BLaER1 (cell line): ENCODE data around the gene CH25H.
A peak's percentile ranks its signal among the peaks of the same experiment; 100 is the strongest.
"Not testable (repeated sequence)": the region's sequence is repeated elsewhere in the genome, so short reads cannot be mapped to it uniquely, and the experiment has no call there.

ENCODE experiments used
- H3K27ac ChIP-seq: shearing (Covaris generic); formaldehyde crosslinking; 2 replicates; pipeline ENCODE4 v1.8.1; 2022
- H3K27me3 ChIP-seq: shearing (Covaris generic); formaldehyde crosslinking; 2 replicates; pipeline ENCODE4 v1.8.1; 2022
- H3K36me3 ChIP-seq: shearing (Covaris generic); formaldehyde crosslinking; 2 replicates; pipeline ENCODE4 v1.8.1; 2022
- H3K4me1 ChIP-seq: shearing (Covaris generic); formaldehyde crosslinking; 2 replicates; pipeline ENCODE4 v1.8.1; 2022
- H3K4me2 ChIP-seq: shearing (Covaris generic); formaldehyde crosslinking; 2 replicates; pipeline ENCODE4 v1.8.1; 2022
- H3K4me3 ChIP-seq: shearing (Covaris generic); formaldehyde crosslinking; 2 replicates; pipeline ENCODE4 v1.8.1; 2022
- H3K9ac ChIP-seq: shearing (Covaris generic); formaldehyde crosslinking; 2 replicates; pipeline ENCODE4 v1.8.1; 2022
- H3K9me3 ChIP-seq: shearing (Covaris generic); formaldehyde crosslinking; 2 replicates; pipeline ENCODE4 v1.8.1; 2022
- H4K20me1 ChIP-seq: shearing (Covaris generic); formaldehyde crosslinking; 2 replicates; pipeline ENCODE4 v1.8.1; 2022
- Cebpa-rat ChIP-seq: shearing (Covaris generic); IDR thresholded peaks from 2 replicates; pipeline ENCODE4 v1.8.1; 2022

The CH25H gene

DNA sequence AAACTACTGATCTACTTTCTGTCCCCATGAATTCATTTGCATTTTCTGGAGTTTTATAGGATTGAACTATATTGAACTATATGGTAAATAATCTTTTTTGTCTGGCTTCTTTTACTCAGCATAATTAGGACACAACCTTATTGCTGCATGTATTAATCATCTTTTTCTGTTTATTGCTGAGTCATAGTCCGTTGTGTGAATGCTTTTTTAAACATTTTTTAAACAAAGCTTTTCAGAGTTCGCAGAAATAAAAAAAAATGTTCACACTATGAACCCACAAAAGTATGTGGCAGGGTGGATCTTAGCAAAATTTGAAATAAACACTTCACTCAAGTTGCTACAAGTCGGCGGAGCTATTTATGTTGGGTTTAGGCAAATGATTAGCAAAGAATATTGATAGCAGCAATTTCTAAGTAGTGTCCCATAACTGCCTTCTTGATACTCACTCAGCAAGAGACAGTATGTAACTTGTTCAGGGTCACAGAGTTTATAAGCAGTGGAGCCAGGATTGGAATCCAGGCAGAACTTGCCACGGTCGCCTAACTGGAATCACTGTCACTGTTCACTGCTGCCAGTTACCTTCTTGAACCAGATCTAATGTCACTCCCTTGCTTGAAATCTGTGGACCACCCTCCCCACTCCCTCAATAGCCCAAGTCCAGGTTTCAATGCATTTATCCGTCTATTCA lies 5.6 kb downstream of the CH25H start:
- Histone ChIP-seq H3K4me2 (no peak overlapping the region), H3K9me3 (no peaks in the 10 kb centered on the region), H4K20me1 (peaks cover 3% of the 10 kb centered on the region; the same call in 1 of the 2 replicates), H3K27me3 (peaks cover 22% of the 10 kb centered on the region), H3K4me3 (no peak overlapping the region), H3K27ac (no peak overlapping the region), H3K36me3 (no peaks in the 10 kb centered on the region), H3K9ac (no peak overlapping the region), H3K4me1 (peaks cover 1% of the 10 kb centered on the region)
- TF ChIP-seq Cebpa-rat = no peak

DNA sequence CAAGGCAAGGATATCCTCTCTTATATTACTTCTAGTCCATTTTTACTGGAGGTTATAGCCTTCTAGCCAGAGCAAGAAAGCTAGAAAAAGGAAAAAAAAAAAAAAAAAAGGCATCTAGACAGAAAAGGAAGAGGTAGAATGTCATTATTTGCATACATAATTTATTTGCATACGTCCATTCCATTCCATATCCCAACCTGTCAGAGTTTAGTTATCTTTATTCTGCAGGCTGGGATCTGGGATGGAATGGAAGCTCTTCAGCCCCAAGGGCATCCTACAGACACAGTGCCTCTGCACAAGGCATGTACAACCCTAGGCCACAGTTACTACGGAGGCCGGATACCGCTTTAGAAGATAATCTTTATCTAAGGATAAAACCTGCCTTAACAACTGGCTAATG lies 9.6 kb downstream of the CH25H start:
- H3K9me3 ChIP-seq = no peaks in the 10 kb centered on the region
- no peaks in the 10 kb centered on the region for H3K27me3 ChIP-seq
- no peak overlapping the region for H3K27ac ChIP-seq
- no peaks in the 10 kb centered on the region for H3K4me1 ChIP-seq
- no peaks in the 10 kb centered on the region for H4K20me1 ChIP-seq
- no peaks in the 10 kb centered on the region for H3K36me3 ChIP-seq
- no peak overlapping the region for H3K4me3 ChIP-seq
- no peak overlapping the region for H3K9ac ChIP-seq
- TF ChIP-seq Cebpa-rat = no peak
- H3K4me2 ChIP-seq = no peak overlapping the region

DNA sequence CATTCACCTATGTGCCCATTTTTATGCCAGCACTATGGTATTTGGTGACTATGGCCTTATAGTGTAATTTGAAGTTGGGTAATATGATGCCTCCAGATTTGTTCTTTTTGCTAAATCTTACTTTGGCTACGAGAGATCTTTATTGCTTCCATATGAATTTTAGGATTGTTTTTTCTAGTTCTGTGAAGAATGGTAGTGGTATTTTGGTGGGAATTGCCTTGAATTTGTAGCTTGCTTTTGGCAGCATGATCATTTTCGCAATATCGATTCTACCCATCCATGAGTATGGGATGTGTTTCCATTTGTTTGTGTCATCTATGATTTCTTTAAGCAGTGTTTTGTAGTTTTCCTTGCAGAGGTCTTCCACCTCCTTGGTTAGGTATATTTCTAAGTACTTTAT lies 15.8 kb downstream of the CH25H start:
- not testable (repeated sequence) for H3K9me3 ChIP-seq, H3K4me3 ChIP-seq, H3K27me3 ChIP-seq, H4K20me1 ChIP-seq, H3K4me1 ChIP-seq, H3K4me2 ChIP-seq, H3K27ac ChIP-seq, H3K36me3 ChIP-seq, H3K9ac ChIP-seq

DNA sequence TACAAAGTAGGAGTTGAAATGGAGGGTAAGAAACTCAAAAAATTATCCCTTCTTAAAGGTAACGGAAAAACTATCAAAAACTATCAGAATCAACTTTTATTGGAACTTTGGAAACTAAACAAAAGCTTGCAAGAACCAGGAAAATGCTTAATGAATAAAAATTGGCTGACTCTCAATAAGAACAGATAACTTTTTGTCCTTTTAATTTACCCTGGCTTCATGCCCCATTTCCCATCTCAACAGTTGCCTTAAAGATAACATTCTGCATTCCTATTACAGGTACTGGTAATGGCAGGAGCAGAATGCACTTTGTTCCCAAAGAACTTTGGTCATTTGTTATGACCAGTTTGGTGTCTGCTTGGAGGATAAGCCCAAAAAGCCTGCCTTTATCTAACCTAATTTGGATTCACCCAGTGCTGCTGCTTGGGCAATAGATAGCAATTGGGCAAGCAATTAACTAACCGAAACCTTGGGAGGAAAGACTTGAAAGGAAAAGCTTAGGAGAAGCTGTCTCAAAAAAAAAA lies 17.8 kb downstream of the CH25H start:
- Histone ChIP-seq H4K20me1 (no peaks in the 10 kb centered on the region), H3K4me1 (peaks cover 14% of the 10 kb centered on the region), H3K4me3 (no peak overlapping the region), H3K27me3 (no peaks in the 10 kb centered on the region), H3K9me3 (no peaks in the 10 kb centered on the region), H3K27ac (no peak overlapping the region), H3K9ac (no peak overlapping the region), H3K4me2 (no peak overlapping the region), H3K36me3 (no peaks in the 10 kb centered on the region)
- TF ChIP-seq Cebpa-rat = no peak

DNA sequence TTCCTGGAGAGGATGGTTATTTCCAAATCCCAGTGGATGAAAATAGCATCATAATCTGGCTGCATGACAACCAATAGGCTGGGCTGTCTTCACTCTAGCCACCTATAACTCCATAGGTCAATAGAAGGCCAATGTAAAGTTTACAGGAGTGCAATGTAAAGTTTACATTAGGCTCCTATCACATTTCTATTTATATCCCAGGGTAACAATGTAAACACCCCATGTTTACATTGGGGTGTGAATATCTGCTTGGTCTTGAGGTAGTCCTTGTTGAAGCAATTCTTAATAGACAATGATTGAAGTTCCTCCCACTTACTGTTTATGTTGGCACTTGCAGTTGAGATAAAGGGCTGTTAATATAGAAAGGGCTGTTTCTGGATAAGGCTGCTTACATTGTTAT lies 21.5 kb downstream of the CH25H start:
- H3K4me3 ChIP-seq = no peak overlapping the region
- H3K4me2 ChIP-seq = no peak overlapping the region
- H3K27me3 ChIP-seq = no peaks in the 10 kb centered on the region
- H3K36me3 ChIP-seq = no peaks in the 10 kb centered on the region
- H3K9ac ChIP-seq = no peak overlapping the region
- peaks cover 19% of the 10 kb centered on the region for H3K4me1 ChIP-seq
- H3K9me3 ChIP-seq = peaks cover 3% of the 10 kb centered on the region; the same call in 1 of the 2 replicates
- no peak for TF ChIP-seq Cebpa-rat
- no peak overlapping the region for H3K27ac ChIP-seq
- no peaks in the 10 kb centered on the region for H4K20me1 ChIP-seq

DNA sequence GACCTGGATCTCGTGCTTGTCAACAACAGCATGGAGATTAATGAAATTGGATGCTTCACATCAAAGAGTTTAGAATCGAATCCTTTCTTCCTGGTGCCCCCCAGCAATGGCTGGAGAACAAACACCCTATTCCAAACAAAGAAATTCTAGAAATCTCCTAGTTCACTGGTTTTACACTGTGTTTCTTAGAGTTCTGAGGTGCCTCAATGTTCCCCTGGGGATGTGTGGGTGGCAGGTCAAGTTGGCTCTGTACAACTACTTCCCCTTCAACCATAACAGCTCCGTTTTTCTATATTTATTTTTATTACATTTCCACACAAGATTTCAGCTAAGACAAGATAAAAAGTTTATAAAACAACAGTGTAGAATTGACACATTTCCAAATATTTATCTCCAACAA lies 22.5 kb downstream of the CH25H start:
- Histone ChIP-seq H3K4me3 (no peak overlapping the region), H3K4me2 (peak overlapping the region; percentile 59), H4K20me1 (no peaks in the 10 kb centered on the region), H3K9ac (no peak overlapping the region), H3K27ac (no peak overlapping the region), H3K36me3 (no peaks in the 10 kb centered on the region), H3K27me3 (no peaks in the 10 kb centered on the region), H3K9me3 (peaks cover 7% of the 10 kb centered on the region; the same call in 1 of the 2 replicates), H3K4me1 (peaks cover 19% of the 10 kb centered on the region)
- TF ChIP-seq Cebpa-rat = no peak

DNA sequence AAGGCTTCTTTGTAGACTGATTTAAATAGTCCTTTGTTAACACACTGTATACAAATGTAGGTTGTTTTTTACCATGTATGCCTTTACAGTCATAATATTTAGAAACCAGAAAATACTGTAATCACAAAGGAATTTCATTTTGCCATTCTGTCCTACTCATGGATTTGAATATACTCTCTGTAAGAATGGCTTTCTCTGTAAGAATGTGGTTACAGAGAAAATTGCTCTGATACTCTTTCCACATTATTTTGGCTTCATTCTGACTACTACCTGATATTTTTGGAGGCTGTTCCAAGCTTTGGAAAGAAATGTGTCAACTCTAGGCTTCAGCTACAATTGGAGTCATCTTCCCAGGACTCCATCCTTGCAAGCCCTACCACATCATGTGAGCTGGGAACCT lies 23.5 kb downstream of the CH25H start:
- Histone ChIP-seq H3K27ac (no peak overlapping the region), H3K4me1 (peaks cover 19% of the 10 kb centered on the region), H3K27me3 (no peaks in the 10 kb centered on the region), H3K4me3 (no peak overlapping the region), H3K9ac (no peak overlapping the region), H3K36me3 (no peaks in the 10 kb centered on the region), H4K20me1 (no peaks in the 10 kb centered on the region), H3K4me2 (no peak overlapping the region), H3K9me3 (peaks cover 7% of the 10 kb centered on the region; the same call in 1 of the 2 replicates)
- no peak for TF ChIP-seq Cebpa-rat

DNA sequence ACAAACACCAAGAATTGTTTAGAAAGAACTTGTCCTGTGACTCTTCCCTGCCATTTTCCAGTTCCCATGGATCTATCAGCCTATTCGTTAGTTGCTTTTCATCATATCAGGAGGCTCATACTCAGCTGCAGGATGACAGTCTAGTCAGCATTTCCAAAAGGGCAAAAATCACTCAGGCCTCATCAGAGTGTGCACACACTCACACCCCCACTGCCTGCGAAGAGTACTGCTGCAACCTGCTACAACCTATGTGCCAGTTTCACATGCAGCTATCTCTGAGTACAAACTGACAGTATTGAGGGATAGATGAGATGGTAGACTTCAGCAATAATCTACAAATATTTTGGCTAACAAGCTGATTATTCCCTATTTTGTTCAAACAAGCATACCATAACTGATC lies 24.2 kb downstream of the CH25H start:
- no peaks in the 10 kb centered on the region for H4K20me1 ChIP-seq
- H3K27ac ChIP-seq = no peak overlapping the region
- H3K9me3 ChIP-seq = peaks cover 7% of the 10 kb centered on the region; the same call in 1 of the 2 replicates
- no peak overlapping the region for H3K4me2 ChIP-seq
- no peak overlapping the region for H3K9ac ChIP-seq
- H3K36me3 ChIP-seq = no peaks in the 10 kb centered on the region
- no peak for TF ChIP-seq Cebpa-rat
- peaks cover 19% of the 10 kb centered on the region for H3K4me1 ChIP-seq
- H3K4me3 ChIP-seq = no peak overlapping the region
- H3K27me3 ChIP-seq = no peaks in the 10 kb centered on the region

DNA sequence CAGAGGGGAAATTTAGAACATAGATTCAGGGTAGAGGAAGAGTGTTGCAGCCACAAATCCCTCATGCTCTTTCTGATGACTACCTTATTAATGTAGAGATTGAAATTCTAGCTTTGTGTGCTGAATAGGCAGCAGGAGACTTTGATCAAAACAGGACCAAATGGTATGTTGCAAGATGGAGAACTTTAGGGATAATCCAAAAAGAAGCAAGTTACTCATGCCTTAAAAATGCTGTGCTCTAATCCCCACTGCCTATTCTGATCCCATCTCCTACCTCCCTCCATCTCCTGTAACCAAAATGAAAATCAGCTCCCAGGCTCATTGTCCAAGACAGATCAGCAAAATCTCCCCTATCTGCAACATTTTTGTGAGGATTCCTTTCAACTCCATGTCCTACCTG lies 31.3 kb downstream of the CH25H start:
- Histone ChIP-seq H3K9me3 (peaks cover 6% of the 10 kb centered on the region; the same call in 1 of the 2 replicates), H3K9ac (no peak overlapping the region), H3K36me3 (no peaks in the 10 kb centered on the region), H4K20me1 (no peaks in the 10 kb centered on the region), H3K27ac (no peak overlapping the region), H3K4me3 (no peak overlapping the region), H3K4me1 (no peaks in the 10 kb centered on the region), H3K27me3 (no peaks in the 10 kb centered on the region), H3K4me2 (no peak overlapping the region)
- TF ChIP-seq Cebpa-rat = no peak

DNA sequence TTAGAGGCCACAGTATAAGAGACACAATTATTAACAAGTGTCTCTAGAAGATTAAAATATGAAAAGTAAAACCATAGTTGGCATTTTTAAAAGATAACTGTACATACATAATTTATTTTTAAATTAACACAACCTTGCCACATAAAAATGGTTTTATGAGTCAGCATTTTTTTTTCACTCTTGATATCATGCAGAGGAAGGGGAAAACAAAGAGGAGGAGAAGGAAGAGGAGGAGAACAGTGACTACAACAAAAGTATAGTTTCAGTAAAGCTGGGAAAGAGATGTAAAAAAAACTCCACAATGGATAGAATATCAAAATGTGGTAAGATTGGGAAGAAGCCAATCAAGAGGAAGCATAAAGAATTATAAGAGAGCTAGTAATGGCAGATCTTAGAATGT lies 34.0 kb downstream of the CH25H start:
- H3K4me2 ChIP-seq = no peak overlapping the region

More for the DNA sequence above, 34.0 kb downstream of the CH25H start:
- H3K27ac ChIP-seq = no peak overlapping the region
- H3K9me3 ChIP-seq = no peaks in the 10 kb centered on the region
- no peak for TF ChIP-seq Cebpa-rat
- H3K4me1 ChIP-seq = no peaks in the 10 kb centered on the region
- H3K36me3 ChIP-seq = no peaks in the 10 kb centered on the region
- H3K27me3 ChIP-seq = no peaks in the 10 kb centered on the region
- no peaks in the 10 kb centered on the region for H4K20me1 ChIP-seq
- no peak overlapping the region for H3K4me3 ChIP-seq
- H3K9ac ChIP-seq = no peak overlapping the region
